HepG2 (cell line): Measurements from ENCODE around the gene HAUS5. TPM values are rescaled to one million over a fixed set of nuclear protein-coding genes. Genes with fewer than 3 reads are reported as not detected.
A peak's percentile ranks its signal among the peaks of the same experiment; 100 is the strongest.

Experiments
- GATA4 ChIP-seq: sonication (generic); IDR thresholded peaks from 2 replicates; pipeline ENCODE4 v1.6.1; 2016; ENCODE audit warnings: antibody characterized with exemption, low read depth, borderline replicate concordance
- HDAC1 ChIP-seq: sonication (generic); formaldehyde crosslinking; IDR thresholded peaks from 2 replicates; pipeline ENCODE4 v1.5.1; 2020; ENCODE audit warnings: mild to moderate bottlenecking, missing genetic modification reagents
- HDAC2 ChIP-seq: sonication (generic); formaldehyde crosslinking; IDR thresholded peaks from 2 replicates; pipeline ENCODE4 v1.4.0; 2020; ENCODE audit warnings: missing genetic modification reagents
- KIAA2018 ChIP-seq: sonication (generic); formaldehyde crosslinking; IDR thresholded peaks from 2 replicates; pipeline ENCODE4 v1.5.0; 2020; ENCODE audit warnings: mild to moderate bottlenecking, missing genetic modification reagents, borderline replicate concordance
- MAFG ChIP-seq: sonication (generic); formaldehyde crosslinking; IDR thresholded peaks from 2 replicates; pipeline ENCODE4 v1.5.1; 2020; ENCODE audit warnings: mild to moderate bottlenecking, missing genetic modification reagents
- NCOA1 ChIP-seq: sonication (generic); formaldehyde crosslinking; IDR thresholded peaks from 2 replicates; pipeline ENCODE4 v1.9.0; 2021; ENCODE audit warnings: missing genetic modification reagents
- NFKB2 ChIP-seq: sonication (generic); formaldehyde crosslinking; IDR thresholded peaks from 2 replicates; pipeline ENCODE4 v1.4.0; 2020; ENCODE audit warnings: missing genetic modification reagents, borderline replicate concordance
- SRSF9 ChIP-seq: fragments of 200-400 bp; formaldehyde crosslinking; IDR thresholded peaks from 2 replicates; pipeline ENCODE4 v1.6.1; 2018; ENCODE audit warnings: borderline replicate concordance, mild to moderate bottlenecking, low read depth, low read length; ENCODE audit not compliant: insufficient read depth, poor library complexity, severe bottlenecking
- TOE1 ChIP-seq: sonication (generic); formaldehyde crosslinking; IDR thresholded peaks from 2 replicates; pipeline ENCODE4 v1.4.0; 2020; ENCODE audit warnings: mild to moderate bottlenecking, missing genetic modification reagents
- ZNF687 ChIP-seq: sonication (generic); formaldehyde crosslinking; IDR thresholded peaks from 2 replicates; pipeline ENCODE4 v1.5.1; 2020; ENCODE audit warnings: mild to moderate bottlenecking, missing genetic modification reagents, moderate library complexity
- ZNF816 ChIP-seq: sonication (generic); formaldehyde crosslinking; IDR thresholded peaks from 2 replicates; pipeline ENCODE4 v1.8.0; 2022; ENCODE audit warnings: missing genetic modification reagents, mild to moderate bottlenecking, borderline replicate concordance
- polyA plus RNA-seq, 8 experiments: library from polyadenylated mRNA; depleted of rRNA in 3 of 8; stranded (reverse) in 7 of 8; unstranded in 1 of 8; fragments of >200 nt; fragmentation: Illumina TruSeq in 4 of 8; extraction: Trizol in 4 of 8; gene quantifications; 2 replicates each; pipeline versions ENCODE4 v1.2.1 to v1.2.3, GENCODE V29; 2011 to 2016; ENCODE audit warnings: low read depth in 4 of 8, missing spikeins in 1 of 8, mixed read lengths in 1 of 8; ENCODE audit not compliant: insufficient read depth in 1 of 8
- total RNA-seq, 5 experiments: library from RNA; depleted of rRNA; stranded (reverse); fragments of >200 nt; fragmentation: Illumina TruSeq; extraction: Trizol; gene quantifications; 2 replicates each; pipeline ENCODE4 v1.2.3, GENCODE V29; 2016; ENCODE audit warnings: low read depth in 1 of 5

Gene HAUS5
- total and polyA plus RNA-seq, 2 of the 13 experiments (the other 11 are each of a cell fraction or from before 2014, with no cell fraction given) = 10.3 to 17.7 TPM

GRCh38 chr19:35648017-35648961 is 35.8 kb downstream of the HAUS5 start, which contains the start of gene COX6B1 (continued):
- no peak for TF ChIP-seq KIAA2018 (CRISPR knock-in tag)
- no peak for TF ChIP-seq TOE1 (CRISPR knock-in tag)
- TF ChIP-seq SRSF9 = no peak
- no peak; the same call in 1 of the 2 replicates for TF ChIP-seq HDAC2 (CRISPR knock-in tag)
- TF ChIP-seq HDAC1 (CRISPR knock-in tag) = peak; percentile 43; the same call in 1 of the 2 replicates
- peak; percentile 51; the same call in 1 of the 2 replicates for TF ChIP-seq NFKB2 (CRISPR knock-in tag)
- TF ChIP-seq GATA4 = peak; percentile 51; the same call in 1 of the 2 replicates
- no peak for TF ChIP-seq NCOA1
- peak; percentile 68; the same call in 1 of the 2 replicates for TF ChIP-seq ZNF687 (CRISPR knock-in tag)
- TF ChIP-seq ZNF816 = no peak
- TF ChIP-seq MAFG (CRISPR knock-in tag) = no peak
